ENCODE results near the gene USP25.

The USP25 gene

DNA sequence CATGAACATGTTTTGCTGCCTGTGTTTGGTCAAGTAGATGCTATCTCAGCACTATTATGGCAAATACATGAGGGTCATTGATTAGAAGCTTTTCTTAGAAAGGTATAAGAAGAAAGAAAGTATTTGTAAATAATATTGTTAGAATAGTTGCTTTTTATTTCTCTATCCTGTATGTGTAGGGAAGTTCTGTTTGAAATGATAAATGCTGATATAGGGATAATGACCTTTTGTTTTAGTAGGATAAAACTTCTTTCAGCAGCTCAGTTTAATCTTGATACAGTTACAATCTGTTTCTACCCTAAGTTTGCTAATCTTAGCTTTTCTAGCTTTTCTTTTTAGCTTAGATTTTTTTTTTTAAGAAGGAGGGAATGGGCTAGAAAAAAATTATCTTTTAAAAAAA is 63.3 kb downstream of the USP25 start:
- H3K36me3 Mint-ChIP-seq: peaks cover 15% of the 10 kb centered on the region
- DNase-seq (ENCODE audit: low spot score in 2 of 2): no peak
- no peak overlapping the region for H3K27ac Mint-ChIP-seq
- no peak for ATAC-seq (ENCODE audit: low read depth)
- no peaks in the 10 kb centered on the region for H3K27me3 Mint-ChIP-seq
- H3K9me3 Mint-ChIP-seq: no peaks in the 10 kb centered on the region
- H3K4me3 Mint-ChIP-seq: no peak overlapping the region
- peaks cover 14% of the 10 kb centered on the region for H3K4me1 Mint-ChIP-seq

DNA sequence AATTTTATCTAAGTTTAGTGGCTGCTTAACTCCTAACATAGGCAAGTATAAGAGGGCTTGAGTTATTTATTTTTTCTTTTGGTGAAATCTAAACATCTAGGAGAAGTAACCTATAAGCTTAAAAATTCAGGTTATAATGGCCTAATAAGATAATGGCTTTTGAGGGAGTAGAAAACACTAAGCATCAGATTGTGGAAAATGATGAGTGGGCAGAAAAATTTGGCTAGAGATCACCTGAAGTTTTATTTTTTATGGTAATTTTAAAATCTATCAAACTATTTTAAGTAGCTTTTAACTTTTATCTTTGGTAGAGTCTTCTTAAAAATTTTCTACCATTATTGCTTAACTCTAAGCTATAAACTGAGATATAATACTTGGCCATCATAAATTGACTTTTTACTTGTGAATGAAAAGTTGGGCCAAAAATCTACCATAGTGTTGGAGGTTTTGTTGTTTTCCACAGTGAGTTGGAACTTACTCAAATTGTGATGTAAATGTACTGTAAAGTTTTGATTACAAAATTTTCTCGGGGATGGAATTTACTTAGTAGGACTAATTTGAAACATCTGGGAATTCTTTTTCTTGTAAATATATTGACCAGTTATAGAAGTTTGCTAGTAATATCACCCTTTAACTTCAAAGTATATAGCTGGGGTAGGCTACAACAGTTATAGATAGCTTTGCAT is 63.9 kb downstream of the USP25 start:
- no peak overlapping the region for H3K4me3 Mint-ChIP-seq
- DNase-seq (ENCODE audit: low spot score in 2 of 2) (no peak), ATAC-seq (ENCODE audit: low read depth) (no peak)
- peaks cover 19% of the 10 kb centered on the region for H3K36me3 Mint-ChIP-seq
- no peaks in the 10 kb centered on the region for H3K9me3 Mint-ChIP-seq
- no peaks in the 10 kb centered on the region for H3K27me3 Mint-ChIP-seq
- H3K4me1 Mint-ChIP-seq: peaks cover 14% of the 10 kb centered on the region
- H3K27ac Mint-ChIP-seq: no peak overlapping the region

DNA sequence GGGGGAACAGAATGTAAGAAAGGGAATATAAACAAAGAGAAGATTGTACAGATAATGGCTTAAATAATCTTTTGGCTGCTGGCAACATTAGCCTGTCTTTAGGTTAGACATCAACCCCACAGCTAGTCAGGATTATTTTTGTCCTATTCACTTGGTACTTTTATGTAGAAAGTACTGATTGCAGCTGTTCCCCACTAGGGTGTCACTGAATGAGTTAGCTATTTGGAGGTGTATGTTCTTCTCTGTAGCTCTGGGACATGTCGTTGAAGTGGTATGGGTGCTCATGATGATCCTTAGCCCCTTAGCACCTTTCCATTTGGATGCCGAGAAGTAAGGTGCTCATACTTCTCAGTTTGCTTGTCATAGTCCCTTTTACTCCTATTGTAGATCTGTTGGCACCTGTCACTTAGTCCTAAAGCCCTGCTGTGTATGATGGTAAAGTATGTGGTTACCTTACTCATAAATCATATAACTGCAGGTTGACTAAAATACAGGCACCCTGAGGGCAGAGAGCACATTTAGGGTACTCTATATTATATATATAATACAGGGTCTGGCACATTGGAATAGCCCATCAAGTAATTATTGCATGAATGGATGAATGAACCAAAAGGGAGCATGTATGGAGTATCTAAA is 64.6 kb downstream of the USP25 start:
- H3K4me1 Mint-ChIP-seq: peaks cover 14% of the 10 kb centered on the region
- no peak for ATAC-seq (ENCODE audit: low read depth)

DNA sequence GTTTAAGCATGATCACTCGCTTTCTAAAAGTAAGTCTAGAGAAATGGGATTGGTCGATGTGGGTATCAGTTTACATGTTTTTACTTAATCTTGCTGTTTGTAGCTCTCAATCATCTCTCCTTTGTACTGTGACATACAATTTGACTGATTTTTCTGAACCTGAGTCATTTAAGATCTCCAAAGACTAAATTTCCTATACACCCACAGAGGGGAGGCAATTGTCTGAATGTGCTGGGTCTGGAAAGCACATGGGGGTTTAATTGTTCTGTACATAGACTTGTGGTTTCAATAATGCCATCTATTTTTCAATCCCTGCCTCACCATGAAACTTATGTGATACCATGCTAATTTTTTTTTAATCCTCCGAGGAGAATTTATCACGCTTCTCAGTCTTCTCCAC is 65.8 kb downstream of the USP25 start:
- DNase-seq (ENCODE audit: low spot score in 2 of 2) (no peak), ATAC-seq (ENCODE audit: low read depth) (no peak)
- no peak overlapping the region for H3K4me3 Mint-ChIP-seq
- no peaks in the 10 kb centered on the region for H3K9me3 Mint-ChIP-seq
- no peaks in the 10 kb centered on the region for H3K27me3 Mint-ChIP-seq
- H3K27ac Mint-ChIP-seq: no peak overlapping the region
- H3K4me1 Mint-ChIP-seq: peaks cover 14% of the 10 kb centered on the region
- H3K36me3 Mint-ChIP-seq: peaks cover 23% of the 10 kb centered on the region

More for the DNA sequence above, 64.6 kb downstream of the USP25 start:
- no peak for DNase-seq (ENCODE audit: low spot score in 2 of 2)
- no peaks in the 10 kb centered on the region for H3K9me3 Mint-ChIP-seq
- H3K36me3 Mint-ChIP-seq: peaks cover 22% of the 10 kb centered on the region
- H3K4me3 Mint-ChIP-seq: no peak overlapping the region
- no peaks in the 10 kb centered on the region for H3K27me3 Mint-ChIP-seq
- peak overlapping the region; percentile 17 for H3K27ac Mint-ChIP-seq

DNA sequence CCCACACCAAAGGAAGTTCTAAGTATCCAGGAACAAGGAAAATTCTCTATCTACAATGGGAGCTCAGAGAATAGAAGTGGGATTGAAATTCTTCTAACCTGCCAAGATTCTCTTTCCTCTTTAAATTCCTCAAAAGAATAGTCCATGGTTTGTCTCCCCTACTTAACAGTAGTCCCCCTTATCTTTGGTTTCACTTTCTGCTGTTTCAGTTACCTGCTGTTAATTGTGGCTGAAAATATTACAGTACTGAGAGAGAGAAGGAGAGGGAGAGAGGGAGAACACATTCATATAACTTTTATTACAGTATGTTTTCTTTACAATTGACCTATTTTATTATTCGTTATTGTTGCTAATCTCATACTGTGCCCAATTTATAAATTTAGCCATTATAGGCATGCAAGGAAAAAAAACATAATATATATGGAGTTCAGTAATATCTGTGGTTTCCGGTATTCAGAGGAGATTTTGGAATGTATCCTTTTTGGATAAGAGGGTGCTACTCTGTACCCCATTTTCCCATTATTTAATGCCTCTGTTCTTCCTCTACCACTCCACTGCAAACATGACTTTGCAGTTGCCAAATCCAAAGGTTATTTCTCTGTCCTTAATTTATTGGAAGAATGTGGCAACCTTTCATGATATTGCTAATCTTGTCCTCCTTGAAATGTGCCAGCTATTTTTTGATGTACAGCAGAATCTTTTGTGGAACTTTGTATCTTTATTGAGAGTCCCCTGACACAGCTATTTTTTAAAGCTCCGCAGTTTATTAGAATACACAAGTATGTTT is 68.0 kb downstream of the USP25 start:
- peaks cover 14% of the 10 kb centered on the region for H3K4me1 Mint-ChIP-seq
- H3K4me3 Mint-ChIP-seq: no peak overlapping the region
- DNase-seq (ENCODE audit: low spot score in 2 of 2) (no peak), ATAC-seq (ENCODE audit: low read depth) (no peak)
- peaks cover 25% of the 10 kb centered on the region for H3K36me3 Mint-ChIP-seq
- no peaks in the 10 kb centered on the region for H3K9me3 Mint-ChIP-seq
- no peaks in the 10 kb centered on the region for H3K27me3 Mint-ChIP-seq
- peak overlapping the region; percentile 15 for H3K27ac Mint-ChIP-seq

DNA sequence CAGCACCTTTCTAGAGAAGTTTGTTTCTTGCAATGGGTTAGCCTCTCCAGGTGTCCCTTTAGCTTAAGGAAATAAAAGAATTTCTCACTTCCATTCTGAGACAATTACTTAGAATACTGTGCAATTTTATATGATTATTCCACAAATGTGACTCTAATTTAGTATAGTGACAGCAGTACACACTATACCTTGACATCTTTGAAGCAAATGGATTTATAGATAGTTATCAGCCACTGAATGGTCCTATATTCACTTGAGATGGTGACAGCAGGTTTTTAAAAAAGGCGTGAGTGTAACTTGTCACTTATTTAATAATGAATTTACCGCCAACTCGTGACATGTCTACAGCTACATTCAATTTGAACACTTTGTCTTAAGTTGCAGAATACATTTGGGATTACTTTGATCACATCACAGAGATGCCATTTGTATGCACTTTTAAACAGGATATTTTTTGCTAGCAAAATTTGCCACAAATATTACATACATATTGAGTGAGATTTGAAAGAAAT is 71.6 kb downstream of the USP25 start:
- H3K4me3 Mint-ChIP-seq: no peak overlapping the region
- no peak for ATAC-seq (ENCODE audit: low read depth)
- H3K9me3 Mint-ChIP-seq: no peaks in the 10 kb centered on the region
- peaks cover 2% of the 10 kb centered on the region for H3K4me1 Mint-ChIP-seq
- no peak for DNase-seq (ENCODE audit: low spot score in 2 of 2)
- peaks cover 27% of the 10 kb centered on the region for H3K36me3 Mint-ChIP-seq
- no peaks in the 10 kb centered on the region for H3K27me3 Mint-ChIP-seq
- H3K27ac Mint-ChIP-seq: no peak overlapping the region

DNA sequence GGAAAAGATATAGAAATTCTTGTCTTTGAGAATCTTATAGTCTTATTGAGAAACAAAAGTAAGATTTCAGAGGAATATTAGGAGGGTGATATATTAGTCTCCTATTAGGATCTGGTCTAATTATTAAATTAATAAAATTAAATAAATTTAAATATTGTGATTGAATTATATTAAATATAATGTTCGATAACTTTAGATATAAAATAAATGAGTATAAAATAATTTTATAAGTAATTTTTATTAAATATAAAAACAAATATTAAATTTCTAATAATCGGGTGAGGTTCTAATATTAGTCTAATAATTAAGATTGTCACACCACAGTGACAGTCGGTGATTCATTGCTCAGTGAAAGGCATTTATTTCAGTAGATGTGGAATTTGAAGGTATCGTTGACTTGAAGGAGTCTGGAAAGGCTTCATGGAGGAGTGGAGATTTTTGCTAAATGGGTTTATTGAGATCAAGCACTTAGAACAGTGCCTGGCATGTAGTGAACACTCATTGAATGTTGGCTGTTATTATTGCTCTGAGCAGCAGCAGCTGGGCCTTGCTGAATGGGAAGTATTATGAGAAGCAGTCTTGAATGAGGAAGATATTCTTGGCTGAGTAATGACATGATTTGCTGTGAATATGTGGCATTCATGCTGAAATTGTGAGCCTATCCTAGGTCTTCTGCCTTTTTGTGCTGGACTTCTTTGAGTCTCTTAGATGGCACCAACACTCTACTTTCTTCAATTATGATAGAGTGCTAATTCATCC is 74.6 kb downstream of the USP25 start:
- H3K27me3 Mint-ChIP-seq: no peaks in the 10 kb centered on the region
- DNase-seq (ENCODE audit: low spot score in 2 of 2) (no peak), ATAC-seq (ENCODE audit: low read depth) (no peak)
- H3K36me3 Mint-ChIP-seq: peaks cover 31% of the 10 kb centered on the region
- no peak overlapping the region for H3K4me3 Mint-ChIP-seq
- no peaks in the 10 kb centered on the region for H3K4me1 Mint-ChIP-seq
- H3K27ac Mint-ChIP-seq: peak overlapping the region; percentile 29
- no peaks in the 10 kb centered on the region for H3K9me3 Mint-ChIP-seq

DNA sequence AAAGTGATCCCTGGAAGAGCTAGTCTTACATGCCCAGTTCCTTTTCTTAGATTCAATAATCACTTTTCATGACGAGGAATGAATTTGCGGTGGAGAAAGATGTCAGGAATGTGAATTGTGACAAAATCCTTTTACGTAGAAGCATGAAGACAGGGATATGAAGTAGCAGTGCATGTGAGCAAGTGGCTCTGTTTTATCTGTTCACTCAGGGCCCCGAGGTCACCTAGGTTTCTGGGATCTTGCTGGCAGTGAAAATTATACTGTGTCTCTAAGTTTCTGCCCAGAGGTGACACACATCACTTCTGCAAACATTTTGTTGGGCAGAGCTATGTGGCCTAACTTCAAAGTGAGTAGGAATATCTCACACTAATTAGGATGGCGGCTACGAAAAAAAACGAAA is 79.3 kb downstream of the USP25 start:
- no peaks in the 10 kb centered on the region for H3K4me1 Mint-ChIP-seq
- ATAC-seq (ENCODE audit: low read depth): no peak
- peak overlapping the region; percentile 64 for H3K27ac Mint-ChIP-seq
- peaks cover 55% of the 10 kb centered on the region for H3K36me3 Mint-ChIP-seq
- no peak overlapping the region for H3K4me3 Mint-ChIP-seq
- H3K27me3 Mint-ChIP-seq: no peaks in the 10 kb centered on the region
- no peak for DNase-seq (ENCODE audit: low spot score in 2 of 2)
- H3K9me3 Mint-ChIP-seq: peaks cover 9% of the 10 kb centered on the region

DNA sequence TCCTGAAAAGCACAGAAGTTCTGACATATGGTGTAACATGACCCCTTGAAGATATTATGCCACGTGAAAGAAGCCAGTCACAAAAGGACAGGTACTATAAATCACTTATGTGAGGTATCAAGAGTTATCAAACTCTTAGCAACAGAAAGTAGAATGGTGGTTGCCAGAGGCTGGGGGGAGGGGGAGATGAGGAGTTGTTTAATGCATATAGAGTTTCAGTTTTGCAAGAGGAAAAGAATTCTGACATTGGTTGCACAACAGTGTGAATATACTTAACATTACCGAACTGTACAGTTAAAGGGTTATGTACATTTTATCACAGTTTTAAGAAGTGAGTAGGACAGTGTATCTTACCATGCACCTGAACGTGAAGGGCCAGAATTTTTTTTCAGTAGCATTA is 80.0 kb downstream of the USP25 start:
- H3K27ac Mint-ChIP-seq: no peak overlapping the region
- DNase-seq (ENCODE audit: low spot score in 2 of 2): no peak
- ATAC-seq (ENCODE audit: low read depth): no peak
- H3K4me1 Mint-ChIP-seq: no peaks in the 10 kb centered on the region
- peaks cover 14% of the 10 kb centered on the region for H3K9me3 Mint-ChIP-seq
- no peak overlapping the region for H3K4me3 Mint-ChIP-seq
- H3K36me3 Mint-ChIP-seq: peaks cover 58% of the 10 kb centered on the region
- no peaks in the 10 kb centered on the region for H3K27me3 Mint-ChIP-seq

DNA sequence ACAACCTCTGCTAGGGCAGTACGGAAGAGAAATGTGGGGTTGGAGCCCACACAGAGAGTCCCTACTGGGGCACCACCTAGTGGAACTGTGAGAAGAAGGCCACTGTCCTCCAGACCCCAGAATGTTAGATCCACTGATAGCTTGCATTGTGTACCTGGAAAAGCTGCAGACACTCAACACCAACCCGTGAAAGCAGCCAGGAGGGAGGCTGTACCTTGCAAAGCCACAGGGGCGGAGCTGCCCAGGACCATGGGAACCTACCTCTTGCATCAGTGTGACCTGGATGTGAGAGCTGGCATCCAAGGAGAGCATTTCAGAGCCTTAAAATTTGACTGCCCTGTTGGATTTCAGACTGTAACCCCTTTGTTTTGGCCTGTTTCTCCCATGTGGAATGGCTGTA is 85.5 kb downstream of the USP25 start:
- DNase-seq (ENCODE audit: low spot score in 2 of 2) (no peak), ATAC-seq (ENCODE audit: low read depth) (no peak)
- peaks cover 64% of the 10 kb centered on the region for H3K36me3 Mint-ChIP-seq
- no peaks in the 10 kb centered on the region for H3K27me3 Mint-ChIP-seq
- no peak overlapping the region for H3K4me3 Mint-ChIP-seq
- no peak overlapping the region for H3K27ac Mint-ChIP-seq
- peaks cover 14% of the 10 kb centered on the region for H3K9me3 Mint-ChIP-seq
- H3K4me1 Mint-ChIP-seq: no peaks in the 10 kb centered on the region

DNA sequence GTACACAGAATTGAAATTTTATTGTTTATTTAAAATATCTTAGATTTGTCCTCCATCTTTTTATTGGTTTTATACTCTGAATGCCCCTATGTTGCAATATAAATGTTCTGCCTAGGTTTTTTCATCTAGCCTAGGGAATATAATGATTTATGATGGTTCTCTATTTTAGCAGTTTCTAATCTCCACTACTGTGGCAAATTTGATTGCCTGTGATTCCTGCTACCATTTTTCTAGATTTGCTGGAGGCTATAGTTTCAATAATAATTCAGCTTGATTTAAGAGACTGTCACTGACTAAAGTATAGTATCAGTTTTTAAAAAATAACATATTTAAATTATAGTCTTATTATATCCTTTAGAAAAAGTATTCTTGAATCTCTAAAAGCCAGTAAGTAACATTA is 90.5 kb downstream of the USP25 start:
- ATAC-seq (ENCODE audit: low read depth) (no peak), DNase-seq (ENCODE audit: low spot score in 2 of 2) (no peak)
- Mint-ChIP-seq H3K9me3 (no peaks in the 10 kb centered on the region), H3K27ac (peak overlapping the region; percentile 17), H3K4me1 (no peaks in the 10 kb centered on the region), H3K36me3 (peaks cover 33% of the 10 kb centered on the region), H3K4me3 (no peak overlapping the region), H3K27me3 (no peaks in the 10 kb centered on the region)

DNA sequence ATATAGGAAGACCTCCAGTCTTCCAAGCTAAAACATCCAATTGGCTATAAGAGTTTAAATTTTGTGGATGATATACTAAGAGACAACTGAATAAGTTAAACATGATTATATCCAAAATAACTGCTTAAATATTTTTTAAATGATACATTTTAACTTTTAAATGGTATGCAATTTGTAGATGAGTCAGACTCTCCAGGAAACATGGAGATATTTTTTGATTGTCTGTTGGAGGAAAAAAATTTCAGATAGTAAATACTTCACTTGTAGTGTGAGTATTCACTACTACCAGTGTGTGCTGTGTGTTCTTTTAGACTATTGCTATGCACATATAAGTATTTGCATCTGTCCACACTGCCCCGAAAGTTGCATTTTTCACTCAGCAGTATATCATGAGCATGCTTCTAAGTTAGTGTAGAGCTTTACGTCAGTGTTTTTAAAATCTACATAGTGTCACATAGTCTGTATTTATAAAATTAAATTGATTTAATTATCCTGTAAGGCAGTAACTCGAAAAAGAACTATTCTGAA is 91.1 kb downstream of the USP25 start:
- ATAC-seq (ENCODE audit: low read depth) (no peak), DNase-seq (ENCODE audit: low spot score in 2 of 2) (no peak)
- no peaks in the 10 kb centered on the region for H3K9me3 Mint-ChIP-seq
- H3K4me1 Mint-ChIP-seq: no peaks in the 10 kb centered on the region
- H3K27ac Mint-ChIP-seq: no peak overlapping the region
- peaks cover 28% of the 10 kb centered on the region for H3K36me3 Mint-ChIP-seq
- no peak overlapping the region for H3K4me3 Mint-ChIP-seq
- H3K27me3 Mint-ChIP-seq: no peaks in the 10 kb centered on the region

DNA sequence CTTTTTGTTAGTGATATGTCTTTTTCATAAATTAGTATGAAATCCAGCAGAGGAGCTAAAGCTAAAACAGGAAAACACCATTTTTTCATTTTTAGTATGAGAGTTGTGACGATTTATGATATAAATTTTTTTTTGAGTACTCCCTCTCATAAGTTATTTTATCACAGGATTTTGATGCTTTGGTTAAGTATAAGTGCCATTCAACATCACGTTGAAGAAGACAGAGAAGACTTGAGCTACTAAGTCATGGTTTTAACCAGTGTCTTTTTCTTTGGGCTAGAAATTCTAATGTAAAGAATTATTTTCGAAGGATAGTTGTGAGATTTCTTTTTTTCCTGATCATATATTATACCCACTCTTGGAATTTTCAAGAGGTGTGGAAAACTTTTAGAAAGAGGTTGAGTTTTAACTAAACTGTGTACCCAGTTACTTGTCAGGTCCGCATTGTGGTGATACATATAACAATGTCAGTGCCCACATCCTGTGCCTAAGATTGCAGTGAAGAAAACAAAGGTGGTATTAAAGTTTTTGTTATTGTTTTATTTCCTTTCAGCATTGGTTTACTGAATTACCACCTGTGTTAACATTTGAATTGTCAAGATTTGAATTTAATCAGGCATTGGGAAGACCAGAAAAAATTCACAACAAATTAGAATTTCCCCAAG is 93.8 kb downstream of the USP25 start:
- no peaks in the 10 kb centered on the region for H3K27me3 Mint-ChIP-seq
- H3K4me3 Mint-ChIP-seq: no peak overlapping the region
- ATAC-seq (ENCODE audit: low read depth) (no peak), DNase-seq (ENCODE audit: low spot score in 2 of 2) (no peak)
- H3K9me3 Mint-ChIP-seq: no peaks in the 10 kb centered on the region
- H3K4me1 Mint-ChIP-seq: peaks cover 3% of the 10 kb centered on the region
- no peak overlapping the region for H3K27ac Mint-ChIP-seq
- peaks cover 22% of the 10 kb centered on the region for H3K36me3 Mint-ChIP-seq

Measured in memory B cell (primary cell).